NCI-H2196 treated with DMSO at 0.1 percent for 48 hours (cell line): ENCODE measurements around the gene ATF7IP.
"Not testable (repeated sequence)": the region's sequence is repeated elsewhere in the genome, so short reads cannot be mapped to it uniquely, and the experiment has no call there.

Experiments used
- DNase-seq: peaks from one replicate; lab custom pipeline; 2025; ENCODE audit not compliant: unreplicated experiment; lab: John Stamatoyannopoulos, UW

Gene ATF7IP, protein sequence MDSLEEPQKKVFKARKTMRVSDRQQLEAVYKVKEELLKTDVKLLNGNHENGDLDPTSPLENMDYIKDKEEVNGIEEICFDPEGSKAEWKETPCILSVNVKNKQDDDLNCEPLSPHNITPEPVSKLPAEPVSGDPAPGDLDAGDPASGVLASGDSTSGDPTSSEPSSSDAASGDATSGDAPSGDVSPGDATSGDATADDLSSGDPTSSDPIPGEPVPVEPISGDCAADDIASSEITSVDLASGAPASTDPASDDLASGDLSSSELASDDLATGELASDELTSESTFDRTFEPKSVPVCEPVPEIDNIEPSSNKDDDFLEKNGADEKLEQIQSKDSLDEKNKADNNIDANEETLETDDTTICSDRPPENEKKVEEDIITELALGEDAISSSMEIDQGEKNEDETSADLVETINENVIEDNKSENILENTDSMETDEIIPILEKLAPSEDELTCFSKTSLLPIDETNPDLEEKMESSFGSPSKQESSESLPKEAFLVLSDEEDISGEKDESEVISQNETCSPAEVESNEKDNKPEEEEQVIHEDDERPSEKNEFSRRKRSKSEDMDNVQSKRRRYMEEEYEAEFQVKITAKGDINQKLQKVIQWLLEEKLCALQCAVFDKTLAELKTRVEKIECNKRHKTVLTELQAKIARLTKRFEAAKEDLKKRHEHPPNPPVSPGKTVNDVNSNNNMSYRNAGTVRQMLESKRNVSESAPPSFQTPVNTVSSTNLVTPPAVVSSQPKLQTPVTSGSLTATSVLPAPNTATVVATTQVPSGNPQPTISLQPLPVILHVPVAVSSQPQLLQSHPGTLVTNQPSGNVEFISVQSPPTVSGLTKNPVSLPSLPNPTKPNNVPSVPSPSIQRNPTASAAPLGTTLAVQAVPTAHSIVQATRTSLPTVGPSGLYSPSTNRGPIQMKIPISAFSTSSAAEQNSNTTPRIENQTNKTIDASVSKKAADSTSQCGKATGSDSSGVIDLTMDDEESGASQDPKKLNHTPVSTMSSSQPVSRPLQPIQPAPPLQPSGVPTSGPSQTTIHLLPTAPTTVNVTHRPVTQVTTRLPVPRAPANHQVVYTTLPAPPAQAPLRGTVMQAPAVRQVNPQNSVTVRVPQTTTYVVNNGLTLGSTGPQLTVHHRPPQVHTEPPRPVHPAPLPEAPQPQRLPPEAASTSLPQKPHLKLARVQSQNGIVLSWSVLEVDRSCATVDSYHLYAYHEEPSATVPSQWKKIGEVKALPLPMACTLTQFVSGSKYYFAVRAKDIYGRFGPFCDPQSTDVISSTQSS

DNA sequence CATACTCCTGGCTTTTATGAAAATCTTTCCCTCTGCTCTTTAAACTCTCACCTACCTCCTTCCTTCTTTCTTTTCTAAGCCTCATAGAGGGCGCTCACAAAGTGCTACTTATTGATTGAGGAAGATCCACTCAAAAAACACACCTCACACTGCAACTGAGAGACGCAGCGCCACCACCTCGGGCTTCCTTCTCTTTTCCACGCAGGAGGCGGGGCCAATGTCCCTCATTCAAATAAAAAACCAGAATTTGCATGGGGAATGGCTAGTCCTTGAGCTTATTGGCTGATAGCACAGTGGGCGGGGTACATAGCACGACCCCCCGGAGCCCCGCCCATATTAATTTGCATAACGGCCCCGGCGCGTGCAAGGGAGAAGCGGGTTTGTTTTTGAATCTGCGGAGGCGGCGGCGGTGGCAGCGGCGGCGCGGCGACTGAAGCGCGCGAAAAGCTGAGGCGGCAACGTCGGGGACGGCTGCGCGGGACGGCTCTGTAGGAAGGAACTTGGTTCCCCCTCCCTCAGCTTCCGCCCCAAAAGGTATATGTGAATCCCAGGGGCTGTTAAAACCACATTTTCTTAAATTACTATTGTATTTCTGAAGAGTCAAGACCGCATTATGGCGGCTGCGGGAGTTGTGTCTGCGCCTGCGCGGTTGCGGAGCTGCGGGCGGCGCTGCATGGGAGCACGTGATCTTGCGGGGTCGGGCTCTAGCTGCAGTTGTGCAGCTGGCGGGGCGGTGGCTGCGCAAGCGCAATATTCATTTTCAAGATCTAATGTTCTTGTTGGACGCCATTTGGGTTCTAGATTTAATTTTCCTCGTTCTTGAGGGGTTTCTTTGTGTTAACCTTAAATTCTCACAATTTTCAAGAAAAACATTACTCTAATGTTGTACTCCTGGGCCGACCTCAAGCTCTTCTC lies at the start of gene ATF7IP:
Gene ATF7IP, plus strand, starts transcription at position 389 of the 915 bp plus-strand sequence. CDS start 58,234 bp downstream, outside the sequence.
- peak; percentile 86 for DNase-seq

DNA sequence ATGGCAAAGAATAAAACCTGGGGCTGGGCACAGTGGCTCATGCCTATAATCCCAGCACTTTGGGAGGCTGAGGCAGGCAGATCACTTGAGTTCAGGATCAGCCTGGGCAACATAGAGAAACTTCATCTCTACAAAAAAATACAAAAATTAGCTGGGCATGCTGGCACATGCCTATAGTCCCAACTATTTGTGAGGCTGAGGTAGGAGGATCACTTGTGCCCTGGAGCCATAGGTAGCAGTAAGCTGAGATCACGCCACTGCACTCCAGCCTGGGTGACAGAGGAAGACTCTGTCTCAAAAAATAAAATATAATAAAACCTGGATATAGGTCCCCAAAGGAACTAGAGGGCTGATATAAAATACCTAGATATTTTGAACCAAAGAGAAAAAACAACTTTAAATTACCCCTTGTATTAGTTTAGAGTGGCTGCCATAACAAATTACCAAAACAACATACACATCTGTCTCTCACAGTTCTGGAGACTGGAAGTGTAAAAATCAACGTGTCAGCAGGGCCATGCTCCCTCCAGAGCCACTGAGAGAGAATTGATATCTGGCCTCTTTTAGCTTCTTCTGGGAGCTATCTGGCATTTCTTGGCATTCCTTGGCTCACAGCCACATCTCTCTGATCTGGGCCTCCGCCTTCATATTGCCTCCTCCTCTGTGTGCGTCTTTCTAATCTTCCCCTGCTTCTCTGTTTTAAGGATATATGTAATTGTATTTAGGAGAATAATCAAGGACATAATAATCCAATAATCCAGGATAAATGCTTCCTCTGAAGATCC lies 47.9 kb upstream of the ATF7IP start:
- no peak for DNase-seq

DNA sequence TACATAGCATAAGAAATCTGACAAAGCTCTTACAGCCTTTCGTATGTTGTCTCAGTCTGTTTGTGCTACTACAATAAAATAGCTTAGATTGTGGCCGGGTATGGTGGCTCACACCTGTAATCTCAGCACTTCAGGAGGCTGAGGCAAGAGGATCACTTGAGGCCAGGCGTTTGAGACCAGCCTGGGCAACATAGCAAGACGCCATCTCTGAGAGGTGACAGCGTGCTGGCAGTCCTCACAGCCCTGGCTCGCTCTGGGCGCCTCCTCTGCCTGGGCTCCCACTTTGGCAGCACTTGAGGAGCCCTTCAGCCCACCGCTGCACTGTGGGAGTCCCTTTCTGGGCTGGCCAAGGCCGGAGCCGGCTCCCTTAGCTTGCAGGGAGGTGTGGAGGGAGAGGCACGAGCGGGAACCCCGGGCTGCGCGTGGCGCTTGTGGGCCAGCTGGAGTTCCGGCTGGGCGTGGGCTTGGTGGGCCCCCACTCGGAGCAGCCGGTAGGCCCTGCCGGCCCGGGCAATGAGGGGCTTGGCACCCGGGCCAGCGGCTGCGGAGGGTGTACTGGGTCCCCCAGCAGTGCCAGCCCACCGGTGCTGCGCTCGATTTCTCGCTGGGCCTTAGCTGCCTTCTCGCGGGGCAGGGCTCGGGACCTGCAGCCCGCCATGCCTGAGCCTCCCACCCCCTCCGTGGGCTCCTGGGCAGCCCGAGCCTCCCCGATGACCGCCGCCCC lies 45.6 kb upstream of the ATF7IP start:
- DNase-seq = not testable (repeated sequence)

DNA sequence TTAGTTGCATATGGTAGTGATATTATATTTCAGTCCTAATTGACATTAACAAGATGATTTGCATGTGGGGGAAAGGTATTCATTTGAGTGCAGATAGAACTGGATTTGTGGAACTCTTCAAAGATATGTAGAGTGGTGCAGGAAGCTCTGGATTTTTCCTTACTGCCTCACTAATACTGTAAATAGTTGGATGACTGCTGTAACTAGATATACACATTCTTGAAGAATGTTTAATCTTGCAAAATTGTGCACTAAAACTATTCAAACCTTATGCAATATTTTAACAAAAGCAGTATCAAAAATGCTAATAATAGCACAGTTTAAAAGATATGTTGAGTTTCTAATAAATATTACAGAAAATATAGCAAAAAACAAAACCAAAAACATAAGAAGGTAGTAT lies 43.1 kb upstream of the ATF7IP start:
- no peak for DNase-seq

DNA sequence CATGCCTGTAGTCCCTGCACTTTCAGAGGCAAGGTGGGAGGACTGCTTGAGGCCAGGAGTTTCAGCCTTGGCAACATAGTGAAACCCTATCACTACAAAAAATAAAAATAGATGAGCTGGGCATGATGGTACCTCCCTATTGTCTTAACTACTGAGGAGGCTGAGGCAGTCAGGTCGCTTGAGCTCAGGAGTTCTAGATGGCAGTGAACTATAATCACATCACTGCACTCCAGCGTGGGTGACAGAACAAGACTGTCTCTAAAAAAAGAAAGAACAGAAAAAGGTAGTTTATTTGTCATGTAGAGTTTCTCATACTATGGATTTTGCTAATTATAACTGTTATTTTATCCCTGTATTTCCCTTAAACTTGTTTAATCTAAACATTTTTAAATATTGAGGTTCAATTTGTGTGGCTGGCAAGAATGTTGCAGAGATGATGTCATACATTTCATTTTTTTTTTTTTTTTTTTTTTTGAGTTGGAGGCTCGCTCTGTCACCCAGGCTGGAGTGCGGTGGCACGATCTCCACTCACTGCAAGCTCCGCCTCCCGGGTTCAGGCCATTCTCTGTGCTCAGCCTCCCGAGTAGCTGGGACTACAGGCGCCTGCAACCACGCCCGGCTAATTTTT lies 39.7 kb upstream of the ATF7IP start:
- no peak for DNase-seq

DNA sequence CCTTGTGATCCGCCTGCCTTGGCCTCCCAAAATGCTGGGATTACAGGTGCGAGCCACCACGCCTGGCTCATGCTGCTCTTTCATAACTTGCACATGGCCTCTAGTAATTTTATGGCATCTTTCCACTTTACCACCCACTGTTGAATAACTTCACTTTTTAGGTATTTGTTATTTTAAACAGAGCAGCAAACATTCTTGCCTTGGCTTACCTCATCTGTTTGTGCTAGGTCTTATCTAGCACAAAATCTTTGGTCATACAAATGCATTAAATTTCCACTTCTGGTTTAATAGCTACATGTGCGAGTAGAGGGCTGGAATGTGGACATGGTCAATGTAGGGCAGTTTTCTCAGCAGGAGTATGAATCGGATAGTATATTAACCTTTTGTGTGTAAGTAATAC lies 38.8 kb upstream of the ATF7IP start:
- no peak for DNase-seq

DNA sequence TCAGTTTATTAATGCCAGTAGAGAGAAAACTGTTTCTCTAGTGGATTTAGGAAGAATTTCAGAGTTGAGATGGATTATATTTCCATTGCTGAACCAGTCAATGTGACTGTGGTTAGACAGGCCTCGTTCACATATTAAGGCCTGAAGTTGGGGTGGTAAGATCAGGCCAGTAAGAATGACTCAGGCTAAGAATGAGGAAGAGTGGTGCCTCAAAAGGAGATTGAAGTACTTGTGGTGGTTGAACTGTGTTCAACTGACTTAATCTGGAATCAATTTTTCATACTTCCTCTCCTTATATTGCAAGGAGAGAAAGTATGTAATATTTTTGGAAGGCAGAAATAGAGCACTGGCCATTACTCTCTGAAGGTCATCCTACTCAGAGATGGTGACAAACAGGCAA lies 37.8 kb upstream of the ATF7IP start:
- no peak for DNase-seq

DNA sequence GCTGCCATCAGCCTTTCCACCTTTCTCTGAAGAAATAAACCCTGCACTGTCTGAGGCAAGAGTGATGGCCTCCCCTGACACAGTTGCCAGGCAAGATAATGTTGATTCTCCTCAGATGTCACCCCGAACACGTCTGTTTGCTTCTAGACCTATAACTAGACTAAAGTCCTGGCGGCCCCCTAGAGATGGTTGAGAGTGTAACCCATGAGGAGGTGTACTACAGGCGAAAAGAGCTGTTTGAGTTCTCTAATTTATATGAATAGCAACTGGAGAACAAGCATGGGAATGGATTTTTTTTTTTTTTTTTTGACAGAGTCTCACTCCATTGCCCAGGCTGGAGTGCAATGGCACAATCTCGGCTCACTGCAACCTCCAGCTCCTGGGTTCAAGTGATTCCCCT lies 33.0 kb upstream of the ATF7IP start:
- no peak for DNase-seq

DNA sequence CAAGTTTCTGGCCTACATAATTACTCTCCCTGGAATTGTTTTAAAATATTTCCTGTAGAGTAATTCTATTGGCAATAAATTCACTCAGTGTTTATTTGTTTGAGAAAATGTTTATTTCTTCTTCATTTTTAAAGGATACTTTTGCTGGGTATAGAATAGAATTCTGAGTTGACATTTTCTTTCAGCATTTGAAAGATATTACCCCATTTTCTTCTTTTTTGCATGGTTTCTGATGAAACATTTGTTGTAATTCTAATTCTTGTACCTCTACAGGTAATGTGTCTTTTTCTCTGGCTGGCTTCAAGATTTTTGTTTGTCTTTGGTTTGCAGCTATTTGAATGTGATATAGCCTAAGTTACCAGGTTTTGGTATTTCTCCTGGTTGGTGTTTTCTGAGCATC lies 25.1 kb upstream of the ATF7IP start:
- no peak for DNase-seq

DNA sequence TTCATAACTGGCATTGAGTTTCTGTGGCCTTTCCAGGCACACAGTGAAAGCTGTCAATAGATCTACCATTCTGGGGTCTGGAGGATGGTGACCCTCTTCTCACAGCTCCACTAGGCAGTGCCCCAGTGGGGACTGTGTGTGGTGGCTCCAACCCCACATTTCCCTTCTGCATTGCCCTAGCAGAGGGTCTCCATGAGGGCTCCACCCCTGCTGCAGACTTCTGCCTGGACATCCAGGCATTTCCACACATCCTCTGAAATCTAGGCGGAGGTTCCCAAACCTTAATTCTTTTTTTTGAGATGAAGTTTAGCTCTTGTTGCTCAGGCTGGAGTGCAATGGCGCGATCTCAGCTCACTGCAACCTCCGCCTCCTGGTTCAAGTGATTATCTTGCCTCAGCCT lies 14.0 kb upstream of the ATF7IP start:
- not testable (repeated sequence) for DNase-seq

DNA sequence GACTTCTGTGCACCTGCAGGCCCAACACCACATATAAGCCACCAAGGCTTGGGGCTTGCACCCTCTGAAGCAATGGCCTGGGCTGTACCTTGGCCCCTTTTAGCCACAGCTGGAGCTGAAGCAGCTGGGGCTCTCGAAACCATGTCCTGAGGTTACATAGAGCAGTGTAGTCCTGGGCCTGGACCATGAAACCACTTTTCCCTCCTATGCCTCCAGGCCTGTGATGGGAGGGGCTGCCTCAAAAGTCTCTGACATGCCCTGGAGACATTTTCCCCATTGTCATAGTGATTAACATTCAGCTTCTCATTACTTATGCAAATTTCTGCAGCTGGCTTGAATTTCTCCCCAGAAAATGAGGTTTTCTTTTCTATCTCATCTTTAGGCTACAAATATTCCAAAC lies 13.4 kb upstream of the ATF7IP start:
- not testable (repeated sequence) for DNase-seq

DNA sequence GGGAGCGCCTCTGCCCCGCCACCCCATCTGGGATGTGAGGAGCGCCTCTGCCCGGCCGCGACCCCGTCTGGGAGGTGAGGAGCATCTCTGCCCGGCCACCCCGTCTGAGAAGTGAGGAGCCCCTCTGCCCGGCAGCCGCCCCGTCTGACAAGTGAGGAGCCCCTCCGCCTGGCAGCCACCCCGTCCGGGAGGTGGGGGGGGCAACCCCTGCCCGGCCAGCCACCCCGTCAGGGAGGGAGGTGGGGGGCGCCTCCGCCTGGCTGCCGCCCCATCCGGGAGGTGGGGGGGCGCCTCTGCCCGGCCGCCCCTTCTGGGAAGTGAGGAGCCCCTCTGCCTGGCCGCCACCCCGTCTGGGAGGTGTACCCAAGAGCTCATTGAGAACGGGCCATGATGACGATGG lies 10.8 kb upstream of the ATF7IP start:
- not testable (repeated sequence) for DNase-seq

DNA sequence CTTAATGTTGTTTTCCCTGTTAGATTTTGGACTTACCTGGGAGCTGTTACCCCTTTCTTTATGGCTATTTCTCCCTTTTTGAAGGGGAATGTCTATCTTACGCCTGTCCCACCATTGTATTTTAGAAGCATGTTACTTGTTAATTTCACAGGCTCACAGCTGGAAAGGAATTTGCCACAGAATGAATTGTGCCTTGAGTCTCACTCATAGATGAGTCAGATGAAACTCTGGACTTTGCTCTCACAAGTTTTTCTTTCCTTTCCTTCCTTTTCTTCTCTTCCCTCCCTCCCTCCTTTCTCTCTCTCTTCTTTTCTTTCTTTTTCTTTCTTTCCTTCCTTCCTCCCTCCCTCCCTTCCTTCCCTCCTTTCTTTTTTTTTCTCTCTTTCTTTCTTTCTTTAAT lies 9.3 kb upstream of the ATF7IP start:
- DNase-seq = no peak

DNA sequence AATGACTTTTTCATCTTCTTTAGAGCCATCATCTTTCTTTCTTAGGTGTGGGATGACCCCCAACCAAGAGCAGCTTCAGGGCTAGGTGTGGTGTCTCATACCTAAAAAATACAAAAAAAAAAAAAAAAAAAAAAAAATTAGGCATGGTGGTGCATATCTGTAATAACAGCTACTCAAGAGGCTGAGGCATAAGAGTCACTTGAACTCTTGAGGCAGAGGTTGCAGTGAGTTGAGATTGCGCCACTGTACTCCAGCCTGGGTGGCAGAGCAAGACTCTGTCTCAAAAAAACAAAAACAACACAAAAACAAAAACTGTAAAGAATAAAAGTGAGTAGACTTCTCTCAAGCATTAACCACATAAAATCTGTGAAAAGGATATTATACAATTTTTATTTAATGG lies 8.0 kb upstream of the ATF7IP start:
- no peak for DNase-seq

DNA sequence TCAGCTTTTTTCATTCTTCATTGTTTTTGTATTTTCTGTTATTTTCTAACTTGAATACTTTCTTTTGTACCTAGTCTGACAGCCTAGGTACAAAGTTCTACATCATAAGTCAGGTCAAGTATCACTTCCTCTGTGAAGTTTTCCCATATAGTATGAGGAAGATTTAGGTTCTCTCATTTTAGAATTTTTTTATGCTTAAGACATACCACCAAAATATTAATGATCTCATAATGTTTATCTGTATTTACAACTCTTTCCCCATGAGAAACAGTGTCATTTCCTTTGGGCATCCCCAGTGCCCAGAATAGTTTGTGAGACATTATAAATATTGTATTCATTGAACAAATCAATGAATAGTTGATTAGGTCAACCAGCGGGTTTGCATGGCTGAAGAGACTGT lies 3.1 kb upstream of the ATF7IP start:
- DNase-seq = no peak

DNA sequence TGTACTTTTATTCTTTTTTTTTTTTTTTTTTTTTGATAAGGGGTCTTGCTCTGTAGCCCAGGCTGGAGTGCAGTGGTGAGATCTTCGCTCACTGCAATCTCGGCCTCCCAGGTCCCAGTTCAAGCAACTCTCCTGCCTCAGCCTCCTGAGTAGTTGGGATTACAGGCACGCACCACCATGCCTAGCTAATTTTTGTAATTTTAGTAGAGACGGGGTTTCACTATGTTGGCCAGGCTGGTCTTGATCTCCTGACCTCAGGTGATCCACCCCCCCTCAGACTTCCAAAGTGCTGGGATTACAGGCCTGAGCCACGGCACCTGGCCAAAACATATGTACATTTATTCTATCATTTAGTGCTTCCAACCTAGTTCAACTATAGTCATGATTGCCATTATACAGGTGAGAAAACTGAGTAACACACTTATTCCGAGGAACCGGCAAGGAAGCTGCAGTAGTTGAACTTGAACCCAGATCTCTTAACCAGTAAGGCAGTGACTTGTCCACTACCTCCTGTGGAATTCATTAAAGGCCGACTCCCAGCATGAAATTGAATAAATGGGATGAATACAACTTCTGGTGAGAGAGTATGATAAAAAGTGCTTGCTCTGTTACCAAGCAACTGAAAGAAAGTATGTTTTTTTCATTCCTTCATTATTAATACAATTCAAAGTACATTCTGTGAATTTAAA lies 755 bp upstream of the ATF7IP start:
- no peak for DNase-seq

DNA sequence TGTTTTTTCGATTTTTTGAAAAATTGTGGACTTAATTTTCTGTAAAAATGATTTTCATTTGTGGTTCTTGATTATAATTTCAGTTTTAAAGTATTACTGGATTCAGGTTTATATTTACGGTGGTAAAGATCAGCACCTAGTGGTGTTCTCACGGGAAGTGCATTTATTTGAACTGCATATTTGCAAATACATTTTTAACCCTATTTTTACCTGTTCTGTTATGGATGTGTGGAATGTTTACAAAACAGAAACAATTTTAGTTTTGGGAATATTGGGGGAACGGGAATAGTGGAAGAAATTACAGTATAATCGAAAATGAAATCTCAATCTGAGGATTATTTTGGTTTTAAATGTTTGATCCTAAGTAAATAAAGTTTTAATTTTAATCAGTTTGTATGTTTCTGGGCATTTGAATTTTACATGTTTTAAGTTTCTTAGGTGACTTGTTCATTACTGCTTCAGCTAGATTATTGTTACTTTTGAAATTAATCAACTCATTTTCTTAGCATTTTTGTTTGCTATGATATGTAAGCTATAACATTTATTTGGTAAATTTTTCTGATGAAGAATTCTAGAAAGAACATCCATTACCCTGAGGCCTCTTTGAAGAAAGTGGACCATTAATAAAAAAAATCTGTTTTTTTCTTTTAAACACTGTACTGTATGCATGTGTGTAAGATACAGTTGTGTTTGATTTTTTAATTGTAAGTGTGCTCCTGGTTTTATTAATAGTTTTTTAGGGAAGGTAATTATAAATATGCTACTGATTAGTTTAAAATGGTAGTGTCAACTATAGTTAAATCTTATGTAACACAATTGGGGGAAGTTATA lies 942 bp downstream of the ATF7IP start:
- DNase-seq = no peak
